K562 (cell line): ENCODE results near the gene LPAR3. TPM values are rescaled to one million over a fixed set of nuclear protein-coding genes. Genes with fewer than 3 reads are reported as not detected.
A peak's percentile ranks its signal among the peaks of the same experiment; 100 is the strongest.

Source experiments
- BMI1 ChIP-seq: fragments of 150-350 bp; IDR thresholded peaks from 2 replicates; pipeline ENCODE4 v1.6.1; 2014; ENCODE audit warnings: low read length
- CBFA2T2 ChIP-seq: fragments of 450-650 bp; conservative IDR thresholded peaks from 2 replicates; pipeline ENCODE4 v1.6.1; 2017; ENCODE audit warnings: mild to moderate bottlenecking
- CBX3 ChIP-seq, 2 experiments: IDR thresholded peaks; 1 replicate in 1 of 2; 2 replicates in 1 of 2; pipeline ENCODE4 v1.6.1; 2012; ENCODE audit warnings: inconsistent platforms in 2 of 2, low read length in 2 of 2, borderline replicate concordance in 1 of 2, control low read depth in 1 of 2
- DIDO1 ChIP-seq: fragments of 450-650 bp; IDR thresholded peaks from 2 replicates; pipeline ENCODE4 v1.6.1; 2016; ENCODE audit warnings: low read depth, missing biosample characterization, missing genetic modification characterization
- GTF2F1 ChIP-seq: IDR thresholded peaks from 2 replicates; pipeline ENCODE4 v1.6.1; 2011; ENCODE audit warnings: low read depth, low read length, improper control_type of control experiment
- NFIC ChIP-seq: fragments of 450-650 bp; IDR thresholded peaks from 2 replicates; pipeline ENCODE4 v1.6.1; 2017; ENCODE audit warnings: mild to moderate bottlenecking, inconsistent platforms
- NR1H2 ChIP-seq: sonication (generic); formaldehyde crosslinking; IDR thresholded peaks from 2 replicates; pipeline ENCODE4 v1.4.0; 2020; ENCODE audit warnings: mild to moderate bottlenecking, missing genetic modification reagents
- PHF20 ChIP-seq: fragments of 450-650 bp; IDR thresholded peaks from 2 replicates; pipeline ENCODE4 v1.6.1; 2018; ENCODE audit not compliant: partially characterized antibody
- RBBP5 ChIP-seq: fragments of 200-600 bp; sonication (generic); IDR thresholded peaks from 2 replicates; pipeline ENCODE4 v1.6.1; 2012; ENCODE audit warnings: borderline replicate concordance, mild to moderate bottlenecking, low read length, control low read depth, inconsistent platforms; ENCODE audit not compliant: insufficient read depth, poor library complexity, severe bottlenecking
- RBM39 ChIP-seq: fragments of 200-400 bp; formaldehyde crosslinking; optimal IDR thresholded peaks from 2 replicates; pipeline ENCODE3; 2018; ENCODE audit warnings: low read depth, low read length
- TEAD1 ChIP-seq, 2 experiments: fragments of 450-650 bp in 1 of 2; sonication (generic) in 1 of 2; formaldehyde crosslinking; IDR thresholded peaks; 2 replicates each; pipeline versions ENCODE4 v1.4.0 to v1.8.0; 2020 to 2022; ENCODE audit warnings: mild to moderate bottlenecking in 2 of 2, missing genetic modification reagents in 1 of 2
- WHSC1 ChIP-seq: IDR thresholded peaks from one replicate; pipeline ENCODE4 v1.6.1; 2012; ENCODE audit warnings: low read length, control low read depth, inconsistent platforms
- polyA plus RNA-seq, 8 experiments: library from polyadenylated mRNA; depleted of rRNA in 4 of 8; stranded (reverse) in 5 of 8; unstranded in 3 of 8; fragments of >200 nt; fragmentation: Nextera tagmentation in 2 of 8; fragmentation: Illumina TruSeq in 1 of 8; extraction: Ambion mirVana in 2 of 8; extraction: Trizol in 1 of 8; gene quantifications; 2 replicates each; pipeline versions ENCODE4 v1.2.1 to v1.2.3, GENCODE V29; 2011 to 2014; ENCODE audit warnings: inconsistent platforms in 1 of 8, missing spikeins in 1 of 8
- total RNA-seq, 7 experiments: library from RNA; depleted of rRNA in 6 of 7; stranded (reverse); fragments of >200 nt in 6 of 7; fragmentation: Illumina TruSeq in 2 of 7; extraction: Trizol in 2 of 7; gene quantifications; 2 replicates each; pipeline versions ENCODE4 v1.2.1 to v1.2.3, GENCODE V29; 2011 to 2021; ENCODE audit warnings: low replicate concordance in 1 of 7
- TF ChIP-seq, protein P1 (sequence below), 2 experiments: fragments of 450-650 bp; IDR thresholded peaks; 2 replicates each; pipeline ENCODE4 v1.6.1; 2016; ENCODE audit warnings: mild to moderate bottlenecking in 2 of 2, borderline replicate concordance in 1 of 2, low read depth in 1 of 2, moderate library complexity in 1 of 2
- TF ChIP-seq, protein P2 (sequence below): fragments of 250-450 bp; sonication (Bioruptor Pico); IDR thresholded peaks from 2 replicates; pipeline ENCODE4 v1.5.0; 2021; ENCODE audit warnings: mild to moderate bottlenecking, borderline replicate concordance
- TF ChIP-seq, protein P3 (sequence below): fragments of 450-650 bp; formaldehyde crosslinking; IDR thresholded peaks from 2 replicates; pipeline ENCODE4 v1.4.0; 2020; ENCODE audit warnings: mild to moderate bottlenecking

LPAR3 gene
- total and polyA plus RNA-seq, 9 of the 15 experiments (the other 6 are each of a cell fraction or from before 2014, with no cell fraction given), result 0.11 TPM; not detected in 8

DNA sequence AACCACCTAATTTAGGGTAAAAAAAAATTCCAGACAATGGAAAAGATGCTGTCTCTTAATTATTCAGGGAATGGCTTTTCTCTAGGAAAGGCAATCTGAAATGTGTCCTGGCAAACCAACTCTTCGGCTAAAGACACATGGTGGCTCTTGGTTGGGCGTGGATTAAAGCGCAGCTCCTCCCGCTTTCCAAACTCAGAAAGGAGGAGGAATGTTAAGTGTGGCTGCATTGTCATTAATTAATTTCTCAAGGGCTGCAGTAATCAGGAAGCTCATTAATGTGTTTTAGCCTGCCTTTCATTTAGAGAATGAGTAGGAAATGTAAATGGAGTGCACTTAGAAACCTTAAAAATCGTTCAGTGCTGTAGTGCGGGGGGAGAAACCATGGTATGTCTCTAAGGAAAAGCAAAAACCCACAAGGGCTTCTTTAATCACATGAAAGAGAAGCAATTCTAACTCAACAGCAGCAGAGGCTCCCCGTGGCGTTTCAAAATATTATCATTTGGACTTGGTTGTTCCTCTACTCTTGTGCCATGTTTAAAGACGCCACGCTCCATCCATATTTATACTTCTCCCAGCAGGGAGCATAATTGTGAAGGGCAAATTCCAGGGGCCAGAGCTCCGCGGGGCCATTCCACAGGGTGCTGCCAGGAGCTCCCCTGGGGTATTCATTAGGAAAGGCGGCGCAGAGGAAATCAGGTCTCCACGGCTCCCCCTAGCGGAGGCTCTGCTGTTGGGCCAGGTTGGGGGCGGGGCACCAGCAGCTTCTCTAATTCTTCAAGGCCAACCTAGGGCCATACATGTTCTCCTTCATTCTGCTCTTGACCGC is 110.8 kb downstream of the LPAR3 start (continued):
- TF ChIP-seq, protein P1, sequence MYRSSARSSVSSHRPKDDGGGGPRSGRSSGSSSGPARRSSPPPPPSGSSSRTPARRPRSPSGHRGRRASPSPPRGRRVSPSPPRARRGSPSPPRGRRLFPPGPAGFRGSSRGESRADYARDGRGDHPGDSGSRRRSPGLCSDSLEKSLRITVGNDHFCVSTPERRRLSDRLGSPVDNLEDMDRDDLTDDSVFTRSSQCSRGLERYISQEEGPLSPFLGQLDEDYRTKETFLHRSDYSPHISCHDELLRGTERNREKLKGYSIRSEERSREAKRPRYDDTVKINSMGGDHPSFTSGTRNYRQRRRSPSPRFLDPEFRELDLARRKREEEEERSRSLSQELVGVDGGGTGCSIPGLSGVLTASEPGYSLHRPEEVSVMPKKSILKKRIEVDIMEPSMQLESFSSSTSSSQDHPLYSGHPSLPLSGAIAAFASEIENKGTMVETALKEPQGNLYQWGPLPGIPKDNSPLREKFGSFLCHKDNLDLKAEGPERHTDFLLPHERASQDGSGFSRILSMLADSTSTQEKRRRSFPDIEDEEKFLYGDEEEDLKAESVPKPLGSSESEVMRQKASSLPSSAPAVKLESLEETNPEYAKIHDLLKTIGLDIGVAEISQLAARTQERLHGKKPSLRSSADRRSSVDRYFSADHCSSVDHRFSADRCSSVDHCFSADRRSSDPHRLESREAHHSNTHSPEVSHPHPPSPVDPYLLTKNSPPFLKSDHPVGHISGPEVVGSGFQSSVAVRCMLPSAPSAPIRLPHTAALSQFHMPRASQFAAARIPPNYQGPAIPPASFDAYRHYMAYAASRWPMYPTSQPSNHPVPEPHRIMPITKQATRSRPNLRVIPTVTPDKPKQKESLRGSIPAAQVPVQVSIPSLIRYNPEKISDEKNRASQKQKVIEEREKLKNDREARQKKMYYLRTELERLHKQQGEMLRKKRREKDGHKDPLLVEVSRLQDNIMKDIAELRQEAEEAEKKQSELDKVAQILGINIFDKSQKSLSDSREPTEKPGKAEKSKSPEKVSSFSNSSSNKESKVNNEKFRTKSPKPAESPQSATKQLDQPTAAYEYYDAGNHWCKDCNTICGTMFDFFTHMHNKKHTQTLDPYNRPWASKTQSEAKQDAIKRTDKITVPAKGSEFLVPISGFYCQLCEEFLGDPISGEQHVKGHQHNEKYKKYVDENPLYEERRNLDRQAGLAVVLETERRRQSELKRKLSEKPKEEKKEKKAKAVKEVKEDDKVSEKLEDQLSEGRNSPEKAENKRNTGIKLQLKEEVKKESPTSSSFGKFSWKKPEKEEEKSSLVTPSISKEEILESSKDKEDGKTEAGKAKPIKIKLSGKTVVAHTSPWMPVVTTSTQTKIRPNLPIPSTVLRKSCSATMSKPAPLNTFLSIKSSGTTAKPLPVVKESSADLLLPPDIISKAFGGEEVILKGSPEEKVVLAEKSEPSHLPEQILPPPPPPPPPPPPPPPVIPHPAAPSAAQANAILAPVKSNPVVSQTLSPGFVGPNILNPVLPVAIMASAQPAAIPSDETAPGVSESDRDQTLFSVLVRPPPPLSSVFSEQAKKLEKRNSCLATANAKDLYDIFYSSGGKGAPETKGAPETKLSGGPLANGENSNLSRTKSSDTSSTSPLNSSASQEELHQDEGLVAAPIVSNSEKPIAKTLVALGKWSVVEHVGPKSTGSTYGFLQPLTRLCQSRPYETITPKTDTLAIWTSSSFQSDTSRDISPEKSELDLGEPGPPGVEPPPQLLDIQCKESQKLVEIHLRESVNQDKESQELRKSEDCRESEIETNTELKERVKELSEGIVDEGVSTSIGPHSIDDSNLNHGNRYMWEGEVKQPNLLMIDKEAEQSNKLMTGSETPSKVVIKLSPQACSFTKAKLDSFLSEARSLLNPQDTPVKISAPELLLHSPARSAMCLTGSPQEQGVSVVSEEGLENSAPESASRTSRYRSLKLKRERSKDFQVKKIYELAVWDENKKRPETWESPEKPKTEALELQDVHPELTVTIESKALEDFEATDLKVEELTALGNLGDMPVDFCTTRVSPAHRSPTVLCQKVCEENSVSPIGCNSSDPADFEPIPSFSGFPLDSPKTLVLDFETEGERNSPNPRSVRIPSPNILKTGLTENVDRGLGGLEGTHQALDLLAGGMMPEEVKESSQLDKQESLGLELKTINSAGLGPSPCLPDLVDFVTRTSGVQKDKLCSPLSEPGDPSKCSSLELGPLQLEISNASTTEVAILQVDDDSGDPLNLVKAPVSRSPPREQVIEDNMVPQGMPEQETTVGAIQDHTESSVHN (IDR thresholded peaks at IDR 0.05; ENCODE audit: borderline replicate concordance in 1 of 2, low read depth in 1 of 2), result no peak
- TF ChIP-seq NFIC (no peak), CBFA2T2 (no peak), NR1H2 (CRISPR knock-in tag) (no peak), BMI1 (no peak), WHSC1 (no peak), PHF20 (no peak), CBX3 (IDR thresholded peaks at IDR 0.05; ENCODE audit: borderline replicate concordance in 1 of 2, low read length in 2 of 2) (peak in 1 of 2 experiments; percentile 52; a peak in 1 of 3 replicates), RBBP5 (no peak), TEAD1 (CRISPR knock-in tag; IDR thresholded peaks at IDR 0.05) (no peak), GTF2F1 (no peak), RBM39 (no peak), DIDO1 (tag) (no peak)
- TF ChIP-seq, protein P2, sequence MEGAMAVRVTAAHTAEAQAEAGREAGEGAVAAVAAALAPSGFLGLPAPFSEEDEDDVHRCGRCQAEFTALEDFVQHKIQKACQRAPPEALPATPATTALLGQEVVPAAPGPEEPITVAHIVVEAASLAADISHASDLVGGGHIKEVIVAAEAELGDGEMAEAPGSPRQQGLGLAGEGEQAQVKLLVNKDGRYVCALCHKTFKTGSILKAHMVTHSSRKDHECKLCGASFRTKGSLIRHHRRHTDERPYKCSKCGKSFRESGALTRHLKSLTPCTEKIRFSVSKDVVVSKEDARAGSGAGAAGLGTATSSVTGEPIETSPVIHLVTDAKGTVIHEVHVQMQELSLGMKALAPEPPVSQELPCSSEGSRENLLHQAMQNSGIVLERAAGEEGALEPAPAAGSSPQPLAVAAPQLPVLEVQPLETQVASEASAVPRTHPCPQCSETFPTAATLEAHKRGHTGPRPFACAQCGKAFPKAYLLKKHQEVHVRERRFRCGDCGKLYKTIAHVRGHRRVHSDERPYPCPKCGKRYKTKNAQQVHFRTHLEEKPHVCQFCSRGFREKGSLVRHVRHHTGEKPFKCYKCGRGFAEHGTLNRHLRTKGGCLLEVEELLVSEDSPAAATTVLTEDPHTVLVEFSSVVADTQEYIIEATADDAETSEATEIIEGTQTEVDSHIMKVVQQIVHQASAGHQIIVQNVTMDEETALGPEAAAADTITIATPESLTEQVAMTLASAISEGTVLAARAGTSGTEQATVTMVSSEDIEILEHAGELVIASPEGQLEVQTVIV (CRISPR knock-in tag), result no peak
- TF ChIP-seq, protein P3, sequence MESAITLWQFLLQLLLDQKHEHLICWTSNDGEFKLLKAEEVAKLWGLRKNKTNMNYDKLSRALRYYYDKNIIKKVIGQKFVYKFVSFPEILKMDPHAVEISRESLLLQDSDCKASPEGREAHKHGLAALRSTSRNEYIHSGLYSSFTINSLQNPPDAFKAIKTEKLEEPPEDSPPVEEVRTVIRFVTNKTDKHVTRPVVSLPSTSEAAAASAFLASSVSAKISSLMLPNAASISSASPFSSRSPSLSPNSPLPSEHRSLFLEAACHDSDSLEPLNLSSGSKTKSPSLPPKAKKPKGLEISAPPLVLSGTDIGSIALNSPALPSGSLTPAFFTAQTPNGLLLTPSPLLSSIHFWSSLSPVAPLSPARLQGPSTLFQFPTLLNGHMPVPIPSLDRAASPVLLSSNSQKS (CRISPR knock-in tag), result no peak
